GM21737 (cell line): ENCODE data around the gene EEPD1.
"Not testable (repeated sequence)": the region's sequence is repeated elsewhere in the genome, so short reads cannot be mapped to it uniquely, and the experiment has no call there.

Source experiments
- ATAC-seq: cut with Tn5 transposase; IDR thresholded peaks from one replicate; pipeline ENCODE4 v1.9.1; 2021; ENCODE audit warnings: mild to moderate bottlenecking, moderate library complexity; ENCODE audit not compliant: unreplicated experiment

EEPD1 gene

DNA sequence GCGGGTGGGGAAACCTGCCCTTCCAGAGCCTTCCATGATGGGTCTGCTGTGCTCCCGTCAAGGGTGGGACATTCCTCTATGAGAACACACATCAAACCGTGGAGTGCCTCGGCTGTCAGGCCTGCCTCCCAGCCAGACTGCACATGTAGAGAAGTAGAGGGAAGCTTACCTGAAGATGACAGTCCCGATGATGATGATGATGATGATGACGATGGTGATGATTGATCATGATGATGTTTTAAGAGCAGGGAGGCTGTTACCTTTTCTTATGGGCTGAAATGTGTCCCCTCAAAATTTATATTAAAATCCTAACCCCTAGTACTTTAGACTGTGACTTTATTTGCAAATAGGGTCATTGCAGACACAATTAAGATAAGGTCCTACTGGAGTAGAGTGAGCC is 160.6 kb downstream of the EEPD1 start:
- ATAC-seq, result no peak

DNA sequence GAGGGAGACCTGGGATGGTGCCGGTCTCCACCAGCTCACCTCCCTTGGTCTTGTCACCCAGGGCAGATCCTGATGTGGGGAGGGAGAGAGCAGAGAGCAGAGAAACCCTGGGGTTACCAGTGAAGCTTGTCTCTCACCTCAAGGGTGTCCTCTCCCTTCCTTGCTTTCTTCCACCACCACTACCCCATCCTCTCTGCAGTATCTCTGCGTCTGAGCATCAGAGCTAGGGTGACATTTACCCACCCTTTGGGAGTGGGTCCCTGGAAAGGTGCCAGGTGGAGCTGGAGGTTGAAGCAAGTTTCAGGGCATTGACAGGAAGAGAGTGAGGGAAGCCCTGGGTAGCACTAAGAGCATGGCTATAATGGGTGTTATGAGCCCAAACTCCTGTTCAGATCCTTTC is 161.4 kb downstream of the EEPD1 start:
- no peak for ATAC-seq

DNA sequence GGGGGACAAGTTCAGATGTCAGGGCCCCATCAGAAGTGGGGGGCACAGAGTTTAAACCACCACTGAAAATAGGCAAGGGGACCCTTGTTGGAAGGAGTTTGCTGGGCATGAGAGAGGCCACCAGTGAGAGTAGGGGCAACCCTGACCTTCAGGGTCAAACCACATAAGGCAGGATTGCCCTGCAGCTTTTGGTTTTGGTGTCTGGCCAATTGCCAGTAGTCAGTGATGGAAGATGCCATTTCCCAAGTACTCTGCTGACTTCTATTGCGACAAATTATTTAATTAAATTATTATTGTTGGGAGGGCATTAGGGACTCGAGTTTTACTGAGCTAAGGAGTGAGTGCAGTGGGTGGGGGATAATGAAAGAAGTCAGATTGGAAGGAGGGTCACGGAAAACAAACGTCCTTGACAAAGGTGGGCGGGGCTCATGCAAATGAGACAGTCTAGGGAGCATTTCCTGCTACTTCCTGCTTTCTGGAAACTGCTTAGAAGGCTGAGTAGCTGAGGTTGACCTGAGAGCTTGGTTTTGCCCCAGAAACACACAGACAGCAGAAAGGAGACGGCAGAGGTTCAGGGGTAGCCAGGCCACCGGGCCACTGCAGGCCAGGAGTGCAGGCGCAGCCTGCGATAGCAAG is 162.4 kb downstream of the EEPD1 start:
- no peak for ATAC-seq

DNA sequence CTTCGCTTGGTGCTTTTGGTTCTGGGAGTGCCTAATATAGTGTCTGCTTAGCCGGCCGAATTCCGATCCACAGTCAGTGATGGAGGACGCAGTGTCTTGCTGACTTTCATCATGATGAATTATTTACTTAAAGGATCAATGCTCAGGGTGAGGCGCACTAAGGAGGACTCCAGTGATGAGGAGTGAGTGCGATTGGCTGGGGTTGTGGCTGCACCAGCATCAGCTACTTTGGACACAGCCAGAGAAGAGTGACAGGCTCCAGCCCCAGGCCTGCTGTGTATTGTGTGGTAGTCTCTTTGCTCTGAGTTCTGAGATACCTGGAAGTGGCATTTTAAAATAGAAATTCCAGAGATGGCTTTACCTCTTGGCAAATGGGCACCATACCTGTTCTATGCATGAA is 163.3 kb downstream of the EEPD1 start:
- ATAC-seq, result no peak

DNA sequence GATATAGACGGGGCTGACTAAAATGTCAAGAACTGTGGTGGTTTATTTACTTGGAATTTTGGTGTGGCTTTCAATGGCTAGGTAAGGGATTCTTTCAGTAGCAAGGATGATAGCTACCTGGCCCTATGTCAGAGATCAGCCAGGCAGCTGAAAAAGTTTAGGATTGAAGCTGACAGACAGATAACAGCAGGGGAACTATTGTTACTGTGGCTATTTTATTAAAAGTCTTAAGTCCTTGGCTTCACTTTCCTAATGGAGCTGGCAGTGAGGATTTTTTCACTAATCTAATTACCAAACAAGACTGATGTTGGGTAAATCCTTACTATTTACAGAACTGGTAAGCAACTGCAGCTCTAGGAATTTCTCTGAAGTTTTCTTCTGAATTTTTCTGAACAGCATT is 164.2 kb downstream of the EEPD1 start:
- ATAC-seq, result no peak

DNA sequence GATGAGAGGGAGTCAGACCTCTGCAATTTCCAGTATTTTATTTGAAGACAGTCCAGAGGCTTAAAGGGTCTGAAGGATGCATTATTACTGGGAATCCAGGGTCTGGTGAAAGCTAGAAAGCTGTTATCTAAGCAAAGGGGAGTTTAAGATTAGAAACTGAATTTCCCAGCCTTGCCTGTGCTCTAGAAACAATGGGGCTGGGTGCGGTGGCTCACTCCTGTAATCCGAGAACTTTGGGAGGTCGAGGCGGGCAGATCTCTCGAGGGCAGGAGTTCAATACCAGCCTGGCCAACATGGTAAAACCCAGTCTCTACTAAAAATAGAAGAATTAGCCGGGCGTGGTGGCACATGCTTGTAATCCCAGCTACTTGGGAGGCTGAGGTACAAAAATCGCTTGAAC is 165.1 kb downstream of the EEPD1 start:
- no peak for ATAC-seq

DNA sequence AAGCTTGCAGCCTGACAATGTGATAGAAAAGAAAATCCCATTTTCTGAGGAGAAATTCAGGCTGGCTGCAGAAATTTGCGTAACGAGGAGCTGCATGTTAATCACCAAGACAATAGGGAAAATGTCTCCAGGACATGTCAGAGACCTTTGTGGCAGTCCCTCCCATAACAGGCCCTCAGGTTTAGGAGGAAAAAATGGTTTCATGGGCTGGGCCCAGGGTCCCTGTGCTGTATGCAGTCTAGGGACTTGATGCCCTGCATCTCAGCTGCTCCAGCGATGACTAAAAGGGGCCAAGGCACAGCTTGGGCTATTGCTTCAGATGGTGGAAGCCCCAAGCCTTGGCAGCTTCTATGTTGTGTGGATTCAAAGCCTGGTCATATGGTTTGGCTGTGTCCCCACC is 168.2 kb downstream of the EEPD1 start:
- not testable (repeated sequence) for ATAC-seq

DNA sequence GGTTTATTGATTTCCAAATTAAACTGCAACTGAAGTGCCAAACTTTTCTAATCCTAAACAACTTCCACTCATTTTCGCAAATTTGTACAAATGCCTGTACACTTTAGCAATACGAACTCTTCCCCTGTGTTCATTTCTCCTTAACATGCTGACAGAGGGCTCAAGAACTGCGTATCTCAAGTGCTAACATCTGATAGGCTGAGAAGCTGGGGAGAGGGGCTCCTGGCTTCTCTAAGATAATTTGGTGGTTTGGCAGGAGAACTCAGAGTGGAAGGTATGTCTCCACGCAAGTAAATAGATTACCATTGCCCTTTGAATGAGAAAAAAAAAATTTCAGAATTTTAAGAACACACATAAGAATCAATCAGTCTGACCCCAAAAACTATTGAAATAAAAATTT is 183.3 kb downstream of the EEPD1 start:
- ATAC-seq, result no peak

DNA sequence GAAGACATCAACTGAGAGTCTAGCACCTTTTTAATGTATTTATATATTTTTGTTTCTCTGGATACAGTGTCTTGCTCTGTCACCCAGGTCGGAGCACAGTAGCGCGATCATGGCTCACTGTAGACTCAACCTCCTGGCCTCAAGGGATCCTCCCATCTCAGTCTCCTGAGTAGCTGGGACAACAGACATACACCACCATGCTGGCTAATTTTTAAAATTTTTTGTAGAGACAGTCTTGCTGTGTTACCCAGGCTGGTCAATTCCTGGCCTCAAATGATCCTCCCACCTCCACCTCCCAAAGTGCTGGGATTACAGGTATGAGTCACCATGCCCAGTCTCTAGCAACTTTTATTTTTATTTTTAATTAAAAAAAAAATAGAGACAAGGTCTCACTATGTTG is 185.2 kb downstream of the EEPD1 start:
- ATAC-seq, result no peak

DNA sequence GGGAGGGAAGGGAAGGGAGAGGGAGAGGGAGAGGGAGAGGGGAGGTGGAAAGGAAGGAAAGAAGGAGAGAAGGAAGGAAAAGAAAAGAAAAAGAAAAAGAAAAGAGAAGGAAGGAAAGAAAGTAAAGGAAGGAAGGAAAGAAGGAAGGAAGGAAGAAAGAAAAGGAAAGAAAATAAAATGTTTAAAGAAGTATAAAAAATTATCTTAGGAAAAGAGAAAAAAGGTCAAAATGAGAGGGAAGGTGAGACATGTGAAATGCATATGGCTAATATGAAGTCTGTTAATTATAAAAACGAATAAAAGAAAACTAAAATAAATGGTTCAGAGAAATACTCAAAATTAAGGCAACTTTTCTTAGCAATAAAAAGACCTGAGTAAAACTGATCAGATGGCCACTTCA is 190.5 kb downstream of the EEPD1 start:
- ATAC-seq, result no peak

DNA sequence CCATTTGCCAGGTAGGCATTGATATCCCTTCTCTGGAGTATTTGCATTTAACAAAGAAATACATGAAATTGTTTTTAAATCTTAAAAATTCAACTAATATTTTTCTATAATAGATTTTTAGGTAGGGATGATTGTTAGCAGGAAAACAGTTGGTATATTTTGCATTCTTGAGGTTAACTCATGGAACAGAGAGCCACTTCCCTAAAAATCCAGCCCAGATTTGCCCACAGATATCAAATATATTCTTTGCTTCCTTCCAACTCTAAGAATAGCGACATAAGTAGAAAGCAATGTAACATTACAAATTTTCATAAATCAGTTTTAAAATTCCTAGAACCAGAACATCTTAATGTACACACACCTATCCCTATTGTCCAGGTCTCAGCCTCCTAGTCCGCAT is 191.6 kb downstream of the EEPD1 start:
- ATAC-seq, result no peak

DNA sequence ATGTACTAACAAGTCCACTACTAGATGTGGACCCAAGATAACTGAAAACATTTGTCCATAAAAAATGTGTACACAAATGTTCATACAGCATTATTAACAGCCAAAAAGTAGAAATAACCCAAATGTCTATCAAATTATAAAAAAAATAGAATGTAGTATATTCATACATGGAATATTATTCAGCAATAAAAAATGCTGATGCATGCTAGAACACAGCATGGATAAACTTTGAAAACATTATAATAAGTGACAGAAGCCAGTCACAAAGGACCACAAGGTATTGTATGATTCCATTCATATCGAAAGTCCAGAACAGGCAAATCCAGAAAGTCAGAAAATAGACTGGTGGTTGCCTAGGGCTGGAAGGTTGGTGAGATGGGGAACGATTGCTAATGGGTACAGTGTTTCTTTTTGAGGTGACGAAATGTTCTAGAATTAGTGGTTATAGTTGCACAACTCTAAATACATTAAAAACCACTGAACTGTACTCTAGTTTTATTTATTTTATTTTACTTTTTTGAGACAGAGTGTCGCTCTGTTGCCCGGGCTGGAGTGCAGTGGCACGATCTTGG is 193.3 kb downstream of the EEPD1 start:
- ATAC-seq, result no peak

DNA sequence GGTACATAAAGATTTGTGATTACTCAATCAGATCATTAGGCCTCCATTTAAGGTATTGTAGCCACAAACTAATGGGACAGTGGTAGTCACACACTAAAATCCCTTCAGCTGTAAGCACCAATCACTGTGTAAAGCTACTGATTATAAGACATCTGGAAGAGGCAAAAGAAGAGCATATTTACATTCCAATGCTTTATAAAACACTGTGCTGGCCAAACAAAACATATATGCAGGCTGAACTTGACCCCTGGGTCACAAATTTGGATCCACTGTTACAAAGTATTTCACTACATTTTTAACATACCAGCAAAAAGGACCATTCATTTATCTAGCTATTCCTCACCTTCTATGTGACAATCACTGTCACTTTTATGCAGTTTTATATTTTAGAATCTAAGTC is 195.2 kb downstream of the EEPD1 start:
- no peak for ATAC-seq

DNA sequence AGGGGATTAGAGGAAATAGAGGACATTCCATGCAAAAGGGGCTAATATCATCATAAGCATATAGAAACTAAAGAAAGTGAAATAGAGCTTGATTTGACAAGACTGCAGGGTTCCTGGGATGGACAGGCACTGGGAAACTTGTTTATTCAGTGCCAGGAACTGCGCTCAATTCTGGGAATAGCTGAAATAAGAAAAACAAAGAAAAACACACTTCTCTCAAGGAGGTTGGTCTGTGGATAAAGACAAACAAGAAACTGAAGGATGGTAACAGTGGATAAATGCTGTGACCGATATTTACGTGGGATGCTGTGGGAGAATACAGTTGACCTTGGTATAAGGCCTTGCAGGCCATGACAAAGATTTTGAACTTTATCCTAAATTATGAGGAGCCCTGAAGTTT is 195.7 kb downstream of the EEPD1 start:
- no peak for ATAC-seq

DNA sequence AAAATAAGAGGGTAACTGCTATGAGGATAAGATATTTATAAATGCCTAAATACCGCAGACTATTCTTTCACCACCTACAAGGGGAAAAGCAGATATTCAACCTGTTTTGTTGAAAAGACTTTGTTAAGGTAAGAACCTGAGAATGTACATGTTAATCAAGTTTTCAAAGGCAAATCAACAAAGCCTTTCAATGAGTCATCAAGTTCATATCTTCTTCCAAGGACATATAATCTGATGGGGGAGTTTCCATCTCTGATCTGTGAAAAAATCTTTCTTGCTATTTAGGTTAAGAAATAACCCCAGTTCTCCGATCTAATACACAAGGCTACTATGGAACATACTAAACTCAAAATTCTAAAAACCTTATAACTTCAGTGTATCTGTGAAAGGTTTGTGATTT is 196.6 kb downstream of the EEPD1 start:
- ATAC-seq, result no peak
